Nephron (organoid): Measurements from ENCODE around the gene NLK.

Experiments used
- H3K27ac Mint-ChIP-seq, 3 experiments: 2 replicates each; pipeline ENCODE4 v1.8.0; 2020; ENCODE audit warnings: mixed read lengths in 3 of 3, mild to moderate bottlenecking in 2 of 3, moderate library complexity in 1 of 3
- H3K27me3 Mint-ChIP-seq: 2 replicates; pipeline ENCODE4 v1.8.0; 2021; ENCODE audit warnings: low read depth, mild to moderate bottlenecking, moderate library complexity, mixed read lengths
- H3K36me3 Mint-ChIP-seq: 2 replicates; pipeline ENCODE4 v1.8.0; 2020; ENCODE audit warnings: low read depth, mixed read lengths
- H3K4me1 Mint-ChIP-seq: 2 replicates; pipeline ENCODE4 v1.8.0; 2020; ENCODE audit warnings: mixed read lengths
- H3K4me3 Mint-ChIP-seq, 3 experiments: 2 replicates each; pipeline ENCODE4 v1.8.0; 2020; ENCODE audit warnings: mild to moderate bottlenecking in 3 of 3, mixed read lengths in 3 of 3, moderate library complexity in 2 of 3
- H3K9me3 Mint-ChIP-seq: 2 replicates; pipeline ENCODE4 v1.8.0; 2020; ENCODE audit warnings: mixed read lengths
- TF ChIP-seq, protein P1 (sequence below), 3 experiments: fragments of 200-600 bp; sonication (generic); IDR thresholded peaks; one replicate each; pipeline ENCODE4 v1.5.0; 2021; ENCODE audit warnings: antibody characterized with exemption in 3 of 3; ENCODE audit not compliant: unreplicated experiment in 3 of 3

The NLK gene

DNA sequence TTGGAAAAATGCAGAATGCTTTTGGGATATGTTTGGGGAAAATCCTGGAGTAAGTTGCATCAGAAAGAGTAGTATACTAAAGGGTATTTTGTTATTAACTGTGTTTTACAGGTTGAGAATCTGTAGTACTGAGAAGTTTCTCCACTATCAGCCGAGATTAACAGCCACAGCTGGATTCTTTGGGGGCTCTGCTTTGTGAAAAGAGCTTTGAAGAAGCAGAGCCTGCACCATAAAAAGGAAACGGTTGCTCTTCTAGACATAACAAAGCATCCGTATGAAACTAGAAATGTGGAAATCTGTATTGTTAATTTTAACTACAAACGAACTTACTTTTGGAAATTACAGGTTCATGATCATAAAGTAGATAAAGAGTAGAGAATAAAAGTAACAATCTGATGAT, 5.3 kb downstream of the NLK start:
- TF ChIP-seq, protein P1, sequence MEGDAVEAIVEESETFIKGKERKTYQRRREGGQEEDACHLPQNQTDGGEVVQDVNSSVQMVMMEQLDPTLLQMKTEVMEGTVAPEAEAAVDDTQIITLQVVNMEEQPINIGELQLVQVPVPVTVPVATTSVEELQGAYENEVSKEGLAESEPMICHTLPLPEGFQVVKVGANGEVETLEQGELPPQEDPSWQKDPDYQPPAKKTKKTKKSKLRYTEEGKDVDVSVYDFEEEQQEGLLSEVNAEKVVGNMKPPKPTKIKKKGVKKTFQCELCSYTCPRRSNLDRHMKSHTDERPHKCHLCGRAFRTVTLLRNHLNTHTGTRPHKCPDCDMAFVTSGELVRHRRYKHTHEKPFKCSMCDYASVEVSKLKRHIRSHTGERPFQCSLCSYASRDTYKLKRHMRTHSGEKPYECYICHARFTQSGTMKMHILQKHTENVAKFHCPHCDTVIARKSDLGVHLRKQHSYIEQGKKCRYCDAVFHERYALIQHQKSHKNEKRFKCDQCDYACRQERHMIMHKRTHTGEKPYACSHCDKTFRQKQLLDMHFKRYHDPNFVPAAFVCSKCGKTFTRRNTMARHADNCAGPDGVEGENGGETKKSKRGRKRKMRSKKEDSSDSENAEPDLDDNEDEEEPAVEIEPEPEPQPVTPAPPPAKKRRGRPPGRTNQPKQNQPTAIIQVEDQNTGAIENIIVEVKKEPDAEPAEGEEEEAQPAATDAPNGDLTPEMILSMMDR (IDR thresholded peaks at IDR 0.05; ENCODE audit: unreplicated experiment in 3 of 3): no peak
- Mint-ChIP-seq H3K9me3 (no peaks in the 10 kb centered on the region), H3K4me3 (no peak overlapping the region), H3K27me3 (no peaks in the 10 kb centered on the region), H3K36me3 (peaks cover 8% of the 10 kb centered on the region), H3K4me1 (peaks cover 44% of the 10 kb centered on the region), H3K27ac (peak overlapping the region in 1 of 3 experiments; percentile 20)

DNA sequence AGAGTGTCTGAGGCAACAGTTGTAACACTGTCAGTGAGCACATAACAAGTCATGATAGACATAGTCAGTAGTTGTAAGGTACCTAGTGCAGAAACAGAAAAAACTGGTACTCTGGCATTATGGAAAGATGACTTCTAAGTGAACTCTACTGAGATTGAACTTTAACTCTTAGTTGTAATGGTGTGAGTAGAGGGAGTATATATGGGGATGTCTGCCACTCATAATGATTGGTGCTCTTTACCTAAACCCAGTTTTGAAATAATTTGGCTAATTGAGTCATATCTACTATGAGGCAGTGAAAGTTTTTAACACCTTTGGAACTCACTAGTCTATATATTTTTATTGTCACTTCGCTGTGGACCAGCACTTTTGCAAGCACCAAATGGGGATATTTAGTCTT, 6.6 kb downstream of the NLK start:
- TF ChIP-seq, protein P1 (IDR thresholded peaks at IDR 0.05; ENCODE audit: unreplicated experiment in 3 of 3): no peak
- Mint-ChIP-seq H3K36me3 (peaks cover 8% of the 10 kb centered on the region), H3K9me3 (no peaks in the 10 kb centered on the region)

DNA sequence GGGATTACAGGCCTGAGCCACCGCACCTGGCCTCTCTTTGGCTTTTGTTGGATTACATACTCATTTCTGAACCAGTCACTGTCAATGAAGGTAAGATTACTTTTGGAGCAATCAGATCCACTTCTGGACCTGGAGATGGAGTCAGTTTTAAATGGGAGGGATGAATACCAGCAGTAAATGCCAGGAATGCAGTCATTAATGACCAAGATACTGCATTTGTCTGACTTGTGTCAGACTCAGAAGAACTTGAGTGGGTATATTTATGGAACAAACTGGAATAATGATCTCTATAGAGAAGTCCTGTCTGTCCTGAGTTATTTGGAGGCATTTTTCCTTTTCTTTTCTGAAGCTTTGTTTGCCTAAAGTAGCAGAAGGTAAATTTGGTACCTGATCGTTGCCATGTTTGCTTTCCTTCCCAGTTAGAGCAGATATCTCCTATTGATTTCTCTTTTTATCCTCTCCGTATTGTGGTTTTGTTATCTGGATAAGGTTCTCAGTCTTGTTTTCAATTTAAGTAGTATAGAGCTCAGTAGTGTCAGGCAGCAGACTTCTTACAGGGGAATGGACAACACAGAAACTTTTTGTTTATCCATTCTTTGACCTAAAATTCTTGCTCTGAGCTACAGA, 10.7 kb downstream of the NLK start:
- TF ChIP-seq, protein P1 (IDR thresholded peaks at IDR 0.05; ENCODE audit: unreplicated experiment in 3 of 3): no peak
- Mint-ChIP-seq H3K36me3 (no peaks in the 10 kb centered on the region), H3K9me3 (no peaks in the 10 kb centered on the region), H3K27ac (peak overlapping the region; percentile 8 to 48 (median 34)), H3K4me3 (no peak overlapping the region), H3K27me3 (no peaks in the 10 kb centered on the region), H3K4me1 (peaks cover 14% of the 10 kb centered on the region)

More for the DNA sequence above, 6.6 kb downstream of the NLK start:
- Mint-ChIP-seq H3K27me3 (no peaks in the 10 kb centered on the region), H3K4me3 (no peak overlapping the region), H3K4me1 (peaks cover 43% of the 10 kb centered on the region), H3K27ac (no peak overlapping the region)

DNA sequence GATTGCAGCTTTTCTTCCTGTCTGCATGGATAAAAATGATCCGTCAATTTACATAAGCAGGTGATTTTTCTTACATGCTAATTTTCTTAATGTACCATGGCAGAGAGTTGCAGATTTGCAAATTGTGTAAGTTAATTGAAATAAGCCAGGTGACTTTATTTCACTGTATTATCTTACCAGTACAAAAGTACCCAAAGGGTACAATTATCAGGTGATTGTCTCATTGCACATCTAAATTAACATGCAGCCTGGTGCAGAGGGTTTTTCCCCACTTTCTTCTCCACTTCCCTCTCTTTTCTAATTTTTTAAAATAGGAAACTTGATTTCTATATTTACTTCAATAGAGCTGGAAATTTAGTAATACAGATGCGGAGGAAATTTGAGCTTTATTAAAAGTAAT, 11.2 kb downstream of the NLK start:
- TF ChIP-seq, protein P1 (IDR thresholded peaks at IDR 0.05; ENCODE audit: unreplicated experiment in 3 of 3): no peak
- H3K4me3 Mint-ChIP-seq: no peak overlapping the region
- no peaks in the 10 kb centered on the region for H3K27me3 Mint-ChIP-seq
- H3K27ac Mint-ChIP-seq: peak overlapping the region in 2 of 3 experiments; percentile 34 to 48
- no peaks in the 10 kb centered on the region for H3K9me3 Mint-ChIP-seq
- no peaks in the 10 kb centered on the region for H3K36me3 Mint-ChIP-seq
- peaks cover 14% of the 10 kb centered on the region for H3K4me1 Mint-ChIP-seq

DNA sequence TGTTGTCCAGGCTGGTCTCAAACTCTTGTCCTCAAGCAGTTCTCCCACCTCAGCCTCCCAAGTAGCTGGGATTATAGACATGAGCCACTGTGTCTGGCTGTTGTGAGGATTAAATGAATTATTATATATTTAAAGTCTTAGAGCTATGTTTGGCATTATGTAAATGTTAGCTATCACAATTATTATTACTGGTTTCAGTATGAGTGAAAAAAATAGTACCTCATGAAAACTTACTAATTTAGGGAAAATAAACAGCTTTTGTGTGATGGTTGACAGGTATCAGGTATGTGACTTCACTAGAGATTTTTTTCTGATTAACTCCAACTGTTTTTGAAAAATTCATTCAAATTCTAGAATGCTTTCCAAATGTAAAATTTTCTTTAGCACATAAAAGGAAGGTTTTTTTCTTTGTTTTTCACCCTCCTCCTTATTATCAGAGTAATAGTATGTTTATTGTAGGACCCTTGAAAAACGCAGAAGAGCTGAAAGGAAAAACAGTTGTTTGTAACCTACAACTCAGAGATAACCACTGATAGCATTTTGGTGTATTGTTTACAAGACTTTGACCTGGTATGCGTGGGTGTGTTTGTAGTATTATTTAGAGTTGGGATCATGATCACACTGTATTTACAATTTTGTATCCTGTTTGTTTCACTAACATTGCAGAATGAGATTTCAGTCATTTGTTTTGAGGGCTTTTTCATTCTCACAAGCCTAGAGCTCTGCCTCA, 13.2 kb downstream of the NLK start:
- H3K36me3 Mint-ChIP-seq: no peaks in the 10 kb centered on the region

More for the DNA sequence above, 13.2 kb downstream of the NLK start:
- Mint-ChIP-seq H3K27me3 (no peaks in the 10 kb centered on the region), H3K27ac (peak overlapping the region in 1 of 3 experiments; percentile 21), H3K9me3 (no peaks in the 10 kb centered on the region), H3K4me3 (no peak overlapping the region), H3K4me1 (peaks cover 14% of the 10 kb centered on the region)
- TF ChIP-seq, protein P1 (IDR thresholded peaks at IDR 0.05; ENCODE audit: unreplicated experiment in 3 of 3): no peak
